DMS153 treated with DMSO at 0.1 percent for 48 hours (cell line): ENCODE results near the gene CHD2.
A peak's percentile ranks its signal among the peaks of the same experiment; 100 is the strongest.
"Not testable (repeated sequence)": the region's sequence is repeated elsewhere in the genome, so short reads cannot be mapped to it uniquely, and the experiment has no call there.

Experiments
- DNase-seq: peaks from one replicate; lab custom pipeline; 2025; ENCODE audit not compliant: unreplicated experiment; lab: John Stamatoyannopoulos, UW

The CHD2 gene

DNA sequence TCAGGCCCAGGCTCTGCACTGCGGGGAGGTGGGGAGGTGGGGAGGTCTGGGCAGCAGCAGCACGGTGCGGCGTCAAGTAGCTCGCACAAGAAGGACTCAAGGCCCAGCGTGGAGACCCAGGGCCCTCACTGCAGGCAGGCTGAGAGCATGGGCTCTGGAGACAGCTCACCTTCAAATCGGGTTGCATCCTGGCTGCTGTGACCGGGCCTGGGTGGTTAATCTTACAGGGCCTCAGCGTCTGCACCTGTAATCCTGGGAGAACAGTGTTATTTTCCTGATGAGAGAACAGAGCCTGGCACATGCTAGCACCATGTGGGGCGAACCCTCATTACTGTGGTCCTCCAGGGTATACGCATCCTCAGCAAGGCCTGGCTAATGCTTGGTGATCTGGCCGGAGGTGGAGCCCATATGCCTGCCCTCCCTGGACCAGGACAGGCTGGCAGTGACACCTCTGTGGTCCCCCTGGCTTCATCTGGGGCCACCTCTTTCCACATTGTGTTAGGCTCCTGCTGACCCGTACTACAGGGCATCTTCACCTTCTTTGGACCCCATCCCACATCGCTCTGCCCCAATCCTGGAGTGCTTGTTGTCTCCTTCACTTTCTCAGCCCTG, 133.4 kb downstream of the CHD2 start:
- no peak for DNase-seq

DNA sequence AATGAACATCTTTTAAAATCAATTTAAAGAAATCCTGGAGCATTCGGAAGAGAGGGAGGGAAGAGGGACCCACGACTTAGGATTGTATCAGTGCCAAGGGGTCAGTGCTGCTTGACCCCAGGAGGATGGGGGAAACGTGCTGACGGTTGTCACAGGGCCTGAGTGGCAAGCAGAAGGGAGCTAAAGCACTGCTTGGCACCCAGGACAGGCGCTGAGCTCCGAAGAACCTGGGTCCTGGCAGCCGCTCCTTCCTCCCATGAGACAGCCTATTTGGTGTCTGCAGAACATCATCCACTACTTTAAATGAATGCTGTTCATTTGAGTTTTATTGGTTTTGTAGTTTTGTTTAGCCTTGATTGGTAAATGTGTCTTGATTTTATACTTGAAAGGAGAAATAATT, 134.4 kb downstream of the CHD2 start:
- DNase-seq: no peak

- no peak for DNase-seq
These were observed 135.2 kb downstream of the CHD2 start for GRCh38 chr15:93035092-93035915.

GRCh38 chr15:93035953-93036810, 136.1 kb downstream of the CHD2 start:
- peak; percentile 14 for DNase-seq

GRCh38 chr15:93036951-93037819, 137.1 kb downstream of the CHD2 start:
- no peak for DNase-seq

DNA sequence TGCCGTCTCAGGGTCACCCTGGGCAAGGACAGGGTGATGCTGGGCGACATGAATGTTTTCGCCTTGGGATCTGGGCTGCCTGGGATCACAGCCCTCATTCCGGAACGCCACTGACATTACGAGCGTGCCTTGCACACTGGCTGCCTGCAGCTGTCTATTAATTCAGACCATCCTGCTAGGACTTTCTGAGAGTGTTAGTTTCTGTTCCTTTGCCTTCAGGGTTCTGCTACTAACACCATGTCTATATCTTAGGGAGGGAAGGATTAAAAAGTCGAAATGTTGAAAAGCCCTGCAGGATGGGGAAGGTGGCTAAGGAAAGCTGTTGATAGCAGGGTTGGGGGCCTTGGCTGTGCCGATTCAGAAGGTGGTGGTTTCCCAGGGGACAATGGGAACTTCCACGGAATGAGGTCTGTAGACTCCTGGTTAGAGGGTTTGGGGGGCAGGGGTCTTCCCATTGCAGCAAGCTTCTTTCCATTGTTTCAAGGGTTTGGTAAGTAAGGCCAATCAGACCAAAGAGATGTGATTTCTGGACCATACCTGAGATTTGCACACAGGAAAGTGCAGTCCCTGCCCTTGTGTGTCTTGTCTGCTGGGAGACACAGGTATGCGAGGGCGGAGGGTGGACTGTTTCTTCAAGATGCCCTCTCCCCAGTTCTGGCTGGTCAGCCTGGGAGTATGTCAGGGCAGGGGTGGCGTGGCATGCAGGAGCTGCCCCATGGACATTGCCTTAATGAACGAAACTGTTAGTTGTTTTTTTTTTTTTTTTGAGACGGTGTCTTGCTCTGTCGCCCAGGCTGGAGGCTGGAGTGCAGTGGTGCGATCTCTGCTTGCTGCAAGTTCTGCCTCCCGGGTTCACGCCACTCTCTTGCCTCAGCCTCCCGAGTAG, 137.9 kb downstream of the CHD2 start:
- no peak for DNase-seq

- not testable (repeated sequence) for DNase-seq
These were observed 139.6 kb downstream of the CHD2 start for GRCh38 chr15:93039562-93040287.

- DNase-seq: no peak
These were observed 140.4 kb downstream of the CHD2 start for GRCh38 chr15:93040288-93041158.

- no peak for DNase-seq
These were observed 141.0 kb downstream of the CHD2 start for GRCh38 chr15:93041159-93041547.

DNA sequence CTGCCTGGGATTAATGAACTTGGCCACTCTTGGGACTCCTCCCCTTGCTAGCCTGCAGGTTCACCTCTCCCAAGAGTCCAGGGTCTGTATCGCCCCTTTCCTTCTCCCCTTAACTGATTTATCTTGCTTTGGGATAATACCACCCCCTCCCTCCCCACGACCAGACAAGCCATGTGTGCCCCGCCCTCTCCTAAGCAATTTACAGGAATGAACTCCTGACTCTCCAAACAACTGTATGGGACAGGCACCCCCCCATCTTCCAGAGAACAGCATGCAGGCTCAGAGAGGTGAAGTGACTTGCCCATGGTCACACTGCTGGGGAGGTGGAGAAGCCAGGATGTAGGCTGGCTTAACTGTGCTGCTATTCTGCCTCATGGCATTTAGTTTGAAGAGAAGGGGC, 142.1 kb downstream of the CHD2 start:
- no peak for DNase-seq

- no peak for DNase-seq
These were observed 142.7 kb downstream of the CHD2 start for GRCh38 chr15:93042691-93043378.

- DNase-seq: no peak
These were observed 143.6 kb downstream of the CHD2 start for GRCh38 chr15:93043621-93044300.

- DNase-seq: no peak
These were observed 144.4 kb downstream of the CHD2 start for GRCh38 chr15:93044301-93045190.

GRCh38 chr15:93045191-93045785, 145.2 kb downstream of the CHD2 start:
- DNase-seq: no peak

GRCh38 chr15:93046120-93046519, 146.0 kb downstream of the CHD2 start:
- DNase-seq: no peak

GRCh38 chr15:93046721-93047120, 146.6 kb downstream of the CHD2 start:
- DNase-seq: no peak
